K562 (cell line): Measurements from ENCODE around the gene CSKMT.
A peak's percentile ranks its signal among the peaks of the same experiment; 100 is the strongest.

ENCODE experiments used
- CTBP1 ChIP-seq: fragments of 450-650 bp; IDR thresholded peaks from 2 replicates; pipeline ENCODE4 v1.6.1; 2016; ENCODE audit warnings: borderline replicate concordance
- EZH2 ChIP-seq: IDR thresholded peaks from 2 replicates; pipeline ENCODE4 v1.6.1; 2012; ENCODE audit warnings: low read depth, mild to moderate bottlenecking, inconsistent platforms, low read length, borderline replicate concordance
- HNRNPUL1 ChIP-seq: fragments of 200-400 bp; formaldehyde crosslinking; IDR thresholded peaks from 2 replicates; pipeline ENCODE4 v1.6.1; 2017; ENCODE audit warnings: low read length
- POLR2A ChIP-seq: fragments of 450-650 bp; conservative IDR thresholded peaks from 2 replicates; pipeline ENCODE4 v1.6.1; 2016
- PREB ChIP-seq: sonication (generic); formaldehyde crosslinking; IDR thresholded peaks from 2 replicates; pipeline ENCODE4 v1.8.1; 2023; ENCODE audit warnings: mild to moderate bottlenecking, missing genetic modification reagents
- RCOR1 ChIP-seq, 2 experiments: IDR thresholded peaks; 2 replicates each; pipeline ENCODE4 v1.6.1; 2012; ENCODE audit warnings: low read depth in 2 of 2, low read length in 2 of 2, borderline replicate concordance in 1 of 2, improper control_type of control experiment in 1 of 2
- RFX5 ChIP-seq: IDR thresholded peaks from 2 replicates; pipeline ENCODE4 v1.6.1; 2011; ENCODE audit warnings: low read depth, mild to moderate bottlenecking, improper control_type of control experiment, low read length
- SIN3A ChIP-seq, 2 experiments: fragments of 150-350 bp in 1 of 2; IDR thresholded peaks; 2 replicates each; pipeline ENCODE4 v1.6.1; 2011 to 2016; ENCODE audit warnings: borderline replicate concordance in 2 of 2, low read depth in 2 of 2, low read length in 2 of 2, mild to moderate bottlenecking in 2 of 2, moderate library complexity in 2 of 2; ENCODE audit not compliant: control insufficient read depth in 1 of 2
- ZFP1 ChIP-seq: fragments of 450-650 bp; formaldehyde crosslinking; IDR thresholded peaks from 2 replicates; pipeline ENCODE4 v1.4.0; 2020; ENCODE audit warnings: mild to moderate bottlenecking, mixed read lengths
- TF ChIP-seq, protein P1 (sequence below), 3 experiments: IDR thresholded peaks in 2 of 3; conservative IDR thresholded peaks in 1 of 3; 2 replicates each; pipeline ENCODE4 v1.5.1; 2011 to 2012; ENCODE audit warnings: low read length in 3 of 3, mild to moderate bottlenecking in 3 of 3, control low read depth in 2 of 3, improper control_type of control experiment in 1 of 3, inconsistent platforms in 1 of 3, low read depth in 1 of 3, mixed read lengths in 1 of 3, moderate library complexity in 1 of 3; ENCODE audit not compliant: insufficient read depth in 2 of 3
- TF ChIP-seq, protein P2 (sequence below): sonication (generic); formaldehyde crosslinking; IDR thresholded peaks from 2 replicates; pipeline ENCODE4 v1.8.0; 2022; ENCODE audit warnings: missing genetic modification reagents, mild to moderate bottlenecking, moderate library complexity, borderline replicate concordance
- TF ChIP-seq, protein P3 (sequence below), 2 experiments: fragments of 450-650 bp; formaldehyde crosslinking in 1 of 2; IDR thresholded peaks; 2 replicates each; pipeline versions ENCODE4 v1.4.0 to v1.6.1; 2014 to 2020; ENCODE audit warnings: mild to moderate bottlenecking in 2 of 2, borderline replicate concordance in 1 of 2, low read depth in 1 of 2

- TF ChIP-seq RFX5 (no peak), HNRNPUL1 (no peak), SIN3A (IDR thresholded peaks at IDR 0.05; ENCODE audit: borderline replicate concordance in 2 of 2, control insufficient read depth in 1 of 2, low read depth in 2 of 2, low read length in 2 of 2) (no peak), POLR2A (no peak; the same call in 1 of the 2 replicates), CTBP1 (peak; percentile 55; the same call in 1 of the 2 replicates), PREB (CRISPR knock-in tag) (no peak), ZFP1 (no peak), RCOR1 (IDR thresholded peaks at IDR 0.05; ENCODE audit: borderline replicate concordance in 1 of 2, low read depth in 2 of 2, low read length in 2 of 2) (peak in 1 of 2 experiments; percentile 71; a peak in 1 of 4 replicates), EZH2 (no peak)
- TF ChIP-seq, protein P1, sequence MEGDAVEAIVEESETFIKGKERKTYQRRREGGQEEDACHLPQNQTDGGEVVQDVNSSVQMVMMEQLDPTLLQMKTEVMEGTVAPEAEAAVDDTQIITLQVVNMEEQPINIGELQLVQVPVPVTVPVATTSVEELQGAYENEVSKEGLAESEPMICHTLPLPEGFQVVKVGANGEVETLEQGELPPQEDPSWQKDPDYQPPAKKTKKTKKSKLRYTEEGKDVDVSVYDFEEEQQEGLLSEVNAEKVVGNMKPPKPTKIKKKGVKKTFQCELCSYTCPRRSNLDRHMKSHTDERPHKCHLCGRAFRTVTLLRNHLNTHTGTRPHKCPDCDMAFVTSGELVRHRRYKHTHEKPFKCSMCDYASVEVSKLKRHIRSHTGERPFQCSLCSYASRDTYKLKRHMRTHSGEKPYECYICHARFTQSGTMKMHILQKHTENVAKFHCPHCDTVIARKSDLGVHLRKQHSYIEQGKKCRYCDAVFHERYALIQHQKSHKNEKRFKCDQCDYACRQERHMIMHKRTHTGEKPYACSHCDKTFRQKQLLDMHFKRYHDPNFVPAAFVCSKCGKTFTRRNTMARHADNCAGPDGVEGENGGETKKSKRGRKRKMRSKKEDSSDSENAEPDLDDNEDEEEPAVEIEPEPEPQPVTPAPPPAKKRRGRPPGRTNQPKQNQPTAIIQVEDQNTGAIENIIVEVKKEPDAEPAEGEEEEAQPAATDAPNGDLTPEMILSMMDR (IDR thresholded peaks at IDR 0.05 in 2 of 3, conservative IDR thresholded peaks at IDR 0.05 in 1 of 3; ENCODE audit: insufficient read depth in 2 of 3, low read depth in 1 of 3, low read length in 3 of 3) = no peak
- TF ChIP-seq, protein P2, sequence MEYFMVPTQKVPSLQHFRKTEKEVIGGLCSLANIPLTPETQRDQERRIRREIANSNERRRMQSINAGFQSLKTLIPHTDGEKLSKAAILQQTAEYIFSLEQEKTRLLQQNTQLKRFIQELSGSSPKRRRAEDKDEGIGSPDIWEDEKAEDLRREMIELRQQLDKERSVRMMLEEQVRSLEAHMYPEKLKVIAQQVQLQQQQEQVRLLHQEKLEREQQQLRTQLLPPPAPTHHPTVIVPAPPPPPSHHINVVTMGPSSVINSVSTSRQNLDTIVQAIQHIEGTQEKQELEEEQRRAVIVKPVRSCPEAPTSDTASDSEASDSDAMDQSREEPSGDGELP (CRISPR knock-in tag) = peak; percentile 78
- TF ChIP-seq, protein P3, sequence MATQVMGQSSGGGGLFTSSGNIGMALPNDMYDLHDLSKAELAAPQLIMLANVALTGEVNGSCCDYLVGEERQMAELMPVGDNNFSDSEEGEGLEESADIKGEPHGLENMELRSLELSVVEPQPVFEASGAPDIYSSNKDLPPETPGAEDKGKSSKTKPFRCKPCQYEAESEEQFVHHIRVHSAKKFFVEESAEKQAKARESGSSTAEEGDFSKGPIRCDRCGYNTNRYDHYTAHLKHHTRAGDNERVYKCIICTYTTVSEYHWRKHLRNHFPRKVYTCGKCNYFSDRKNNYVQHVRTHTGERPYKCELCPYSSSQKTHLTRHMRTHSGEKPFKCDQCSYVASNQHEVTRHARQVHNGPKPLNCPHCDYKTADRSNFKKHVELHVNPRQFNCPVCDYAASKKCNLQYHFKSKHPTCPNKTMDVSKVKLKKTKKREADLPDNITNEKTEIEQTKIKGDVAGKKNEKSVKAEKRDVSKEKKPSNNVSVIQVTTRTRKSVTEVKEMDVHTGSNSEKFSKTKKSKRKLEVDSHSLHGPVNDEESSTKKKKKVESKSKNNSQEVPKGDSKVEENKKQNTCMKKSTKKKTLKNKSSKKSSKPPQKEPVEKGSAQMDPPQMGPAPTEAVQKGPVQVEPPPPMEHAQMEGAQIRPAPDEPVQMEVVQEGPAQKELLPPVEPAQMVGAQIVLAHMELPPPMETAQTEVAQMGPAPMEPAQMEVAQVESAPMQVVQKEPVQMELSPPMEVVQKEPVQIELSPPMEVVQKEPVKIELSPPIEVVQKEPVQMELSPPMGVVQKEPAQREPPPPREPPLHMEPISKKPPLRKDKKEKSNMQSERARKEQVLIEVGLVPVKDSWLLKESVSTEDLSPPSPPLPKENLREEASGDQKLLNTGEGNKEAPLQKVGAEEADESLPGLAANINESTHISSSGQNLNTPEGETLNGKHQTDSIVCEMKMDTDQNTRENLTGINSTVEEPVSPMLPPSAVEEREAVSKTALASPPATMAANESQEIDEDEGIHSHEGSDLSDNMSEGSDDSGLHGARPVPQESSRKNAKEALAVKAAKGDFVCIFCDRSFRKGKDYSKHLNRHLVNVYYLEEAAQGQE (IDR thresholded peaks at IDR 0.05; ENCODE audit: borderline replicate concordance) = no peak
- TF ChIP-seq, protein P3 (CRISPR knock-in tag; IDR thresholded peaks at IDR 0.05; ENCODE audit: low read depth) = no peak
These were observed 42.3 kb downstream of the CSKMT start, which contains the start of the genes BSCL2 and GNG3 for GRCh38 chr11:62707277-62707861.
